NCI-H146 treated with DMSO at 0.1 percent for 48 hours (cell line): ENCODE measurements around the gene ASGR2.

Source experiments
- DNase-seq: peaks from one replicate; lab custom pipeline; 2025; ENCODE audit not compliant: unreplicated experiment; lab: John Stamatoyannopoulos, UW

ASGR2 gene

DNA sequence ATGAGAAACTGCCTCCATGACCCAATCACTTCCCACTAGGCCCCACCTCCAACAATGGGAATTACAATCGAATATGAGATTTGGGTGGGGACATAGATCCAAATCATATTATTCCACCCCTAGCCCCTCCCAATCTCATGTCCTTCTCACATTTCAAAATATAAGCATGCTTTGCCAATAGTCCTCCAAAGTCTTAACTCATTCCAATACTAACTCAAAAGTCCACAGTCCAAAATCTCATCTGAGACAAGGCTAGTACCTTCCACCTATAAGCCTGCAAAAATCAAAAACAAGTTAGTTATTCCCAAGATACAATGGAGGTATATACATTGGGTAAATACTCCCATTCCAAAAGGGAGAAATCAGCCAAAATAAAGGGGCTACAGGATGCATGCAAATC, 47.4 kb downstream of the ASGR2 start:
- no peak for DNase-seq

DNA sequence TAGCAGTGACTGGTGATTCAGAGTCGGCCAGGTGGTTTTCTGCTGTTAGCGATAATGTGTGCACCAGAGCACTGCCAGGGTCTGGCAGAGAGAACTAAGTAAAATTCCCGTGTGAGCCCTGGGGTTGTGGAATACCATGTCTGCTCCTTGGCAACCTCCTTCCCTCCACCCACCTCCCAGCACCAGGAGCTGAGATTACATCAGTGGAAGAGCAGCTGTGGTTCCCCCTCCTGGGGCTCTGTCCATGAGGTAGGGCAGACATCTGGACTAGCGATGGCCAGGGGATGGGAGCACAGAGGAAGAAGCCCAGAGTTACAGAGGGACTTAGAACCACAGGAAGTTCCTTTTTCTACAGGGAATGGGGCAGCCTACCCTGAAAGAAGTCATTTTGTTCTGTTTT, 50.4 kb downstream of the ASGR2 start:
- DNase-seq = no peak

DNA sequence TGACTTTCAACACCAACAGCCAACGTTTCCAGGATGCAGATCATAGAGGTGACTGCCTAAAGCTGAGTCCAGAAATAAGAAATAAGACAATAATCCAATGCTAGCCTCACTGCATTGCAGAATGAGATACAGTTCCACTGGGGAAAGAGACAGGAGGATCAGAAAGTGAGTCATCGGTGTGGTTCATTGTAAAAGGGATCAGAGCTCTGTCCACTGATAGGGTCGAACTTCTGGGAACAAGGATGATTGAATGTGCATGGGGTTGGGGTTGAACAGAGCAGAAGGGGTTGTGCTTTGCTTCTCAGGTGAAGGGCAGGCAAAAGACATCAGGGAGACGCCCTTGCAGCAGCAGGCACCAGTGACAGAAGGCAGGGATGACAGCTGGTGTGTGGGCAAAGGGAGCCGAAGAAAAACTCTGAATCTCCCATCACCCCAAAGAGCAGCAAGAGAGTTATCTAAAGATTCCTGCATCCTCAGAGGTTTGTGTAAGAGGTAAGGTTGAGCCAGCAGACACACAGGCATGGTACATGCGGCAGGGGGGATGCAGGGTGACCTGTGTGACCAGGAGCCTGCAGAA, 51.0 kb downstream of the ASGR2 start:
- no peak for DNase-seq

DNA sequence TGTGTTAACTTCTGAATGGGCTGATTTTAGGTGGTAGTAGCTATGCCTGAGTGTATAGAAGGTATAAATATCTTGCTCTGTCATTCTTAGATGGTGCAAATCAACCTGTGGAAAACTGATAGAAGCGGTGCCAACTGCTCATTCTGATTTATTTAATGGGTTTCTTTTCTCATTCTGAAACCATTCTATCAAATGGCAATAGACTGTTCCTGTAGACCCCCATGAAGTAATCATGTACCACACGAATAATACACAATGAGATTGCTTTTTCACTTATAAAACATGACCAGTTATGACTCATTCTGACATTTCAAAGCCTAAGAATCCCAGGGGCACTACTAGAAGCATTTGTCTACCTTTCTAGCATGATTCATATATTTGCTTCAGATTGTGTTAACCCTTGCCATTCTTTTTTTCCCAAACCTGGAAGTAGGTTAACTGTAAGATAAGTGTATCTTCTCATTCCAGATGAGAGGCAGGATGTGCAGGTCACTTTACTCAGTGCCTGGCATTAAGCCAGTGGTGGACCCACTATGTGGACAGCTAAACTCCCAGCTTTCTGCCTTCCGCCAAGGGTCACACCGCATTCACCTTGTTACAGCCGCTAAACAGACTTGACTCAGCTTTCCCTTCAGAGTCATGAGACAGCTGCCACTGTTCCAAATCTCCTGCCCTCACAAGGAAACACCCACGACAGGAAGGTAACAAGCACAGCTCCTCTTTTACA, 54.3 kb downstream of the ASGR2 start:
- DNase-seq = no peak

DNA sequence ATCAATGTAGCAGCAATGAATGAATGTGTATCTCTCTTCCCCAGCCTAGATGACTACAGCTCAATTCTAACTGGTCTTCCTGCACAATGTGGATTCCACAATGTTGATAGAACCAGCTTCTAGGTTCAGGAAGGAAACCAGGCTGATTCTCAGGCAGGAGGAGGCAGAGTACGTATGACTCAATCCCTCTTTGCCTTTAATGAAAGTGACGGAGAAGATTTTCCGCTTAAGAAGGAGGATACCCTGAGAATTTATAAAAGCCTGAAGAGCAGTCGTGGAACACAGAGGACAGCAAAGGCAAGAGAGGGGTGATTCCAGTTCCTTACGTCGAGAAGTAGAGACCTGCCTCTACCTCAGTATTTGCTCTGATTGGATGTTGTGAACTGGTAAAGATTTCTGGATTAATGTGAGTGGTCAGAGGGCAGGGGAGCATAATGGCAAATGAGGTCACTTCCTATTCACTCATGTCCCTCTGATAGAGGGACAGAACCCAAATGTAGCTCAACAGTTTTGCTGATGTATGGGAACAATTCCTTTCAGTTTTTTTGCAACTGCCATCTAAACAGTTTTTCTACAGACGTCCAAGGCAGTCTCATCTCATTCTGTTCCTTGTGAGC, 55.7 kb downstream of the ASGR2 start:
- no peak for DNase-seq

DNA sequence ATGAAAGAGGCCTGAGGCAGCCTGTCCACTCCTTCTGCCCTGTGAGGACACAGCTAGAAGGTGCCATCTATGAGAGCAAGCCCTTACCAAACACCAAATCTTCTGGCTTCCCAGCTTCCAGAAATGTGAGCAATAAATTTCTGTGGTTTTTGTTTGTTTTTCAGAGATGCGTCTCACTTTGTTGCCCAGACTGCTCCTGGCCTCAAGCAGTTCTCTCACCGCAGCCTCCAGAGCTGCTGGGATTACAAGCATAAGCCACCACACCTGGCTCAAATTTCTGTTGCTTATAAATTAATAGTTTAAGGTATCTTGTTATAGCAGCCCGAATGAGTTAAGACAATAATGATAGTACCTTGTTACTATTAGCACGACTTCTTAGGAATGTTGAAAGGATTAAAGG, 58.2 kb downstream of the ASGR2 start:
- DNase-seq = no peak
